Brain microvascular endothelial cell (primary cell): Measurements from ENCODE around the gene HMGCL.
"Not testable (repeated sequence)": the region's sequence is repeated elsewhere in the genome, so short reads cannot be mapped to it uniquely, and the experiment has no call there.

Experiments
- DNase-seq: peaks from one replicate; pipeline ENCODE4 v3.0.0-alpha.2; 2020
- H3K27ac ChIP-seq: fragments of 250-450 bp; sonication (Bioruptor Pico); 2 replicates; pipeline ENCODE4 v1.5.1; 2020; ENCODE audit warnings: mild to moderate bottlenecking, moderate library complexity
- H3K27me3 ChIP-seq: fragments of 250-450 bp; sonication (Bioruptor Pico); replicated peaks from 2 replicates; pipeline ENCODE4 v1.5.1; 2020; ENCODE audit warnings: mild to moderate bottlenecking
- H3K36me3 ChIP-seq: fragments of 250-450 bp; sonication (Bioruptor Pico); replicated peaks from 2 replicates; pipeline ENCODE4 v1.5.1; 2020; ENCODE audit warnings: mild to moderate bottlenecking
- H3K4me3 ChIP-seq: 2 replicates; pipeline ENCODE4 v1.5.1; 2011; ENCODE audit warnings: low read depth, mild to moderate bottlenecking, control low read depth, low read length, moderate library complexity
- CTCF ChIP-seq: IDR thresholded peaks from 2 replicates; pipeline ENCODE4 v1.5.1; 2011; ENCODE audit warnings: low read depth, mild to moderate bottlenecking, moderate library complexity, low read length, control low read depth, inconsistent platforms; ENCODE audit errors: missing control alignments
- in situ Hi-C: cut with HindIII; loops from 2 replicates; pipeline ENCODE4 v1.10.0; 2017; ENCODE audit warnings: low sequenced_read_pairs, low pct_ligation_motif_present

The HMGCL gene

GRCh38 chr1:23848673-23849616, 23.7 kb upstream of the HMGCL start:
- H3K27ac ChIP-seq, result no peak overlapping the region
- no peaks in the 10 kb centered on the region for H3K36me3 ChIP-seq
- H3K27me3 ChIP-seq, result no peaks in the 10 kb centered on the region
- no peak overlapping the region for H3K4me3 ChIP-seq
- in situ Hi-C loops, result no loop called here
- no peak for TF ChIP-seq CTCF
- DNase-seq, result no peak

- in situ Hi-C loops, H3K4me3 ChIP-seq, H3K27ac ChIP-seq, DNase-seq, H3K27me3 ChIP-seq, H3K36me3 ChIP-seq: not testable (repeated sequence)
These were observed 22.4 kb upstream of the HMGCL start for GRCh38 chr1:23847482-23848095.

- Histone ChIP-seq H3K27ac (no peak overlapping the region), H3K4me3 (no peak overlapping the region), H3K27me3 (no peaks in the 10 kb centered on the region), H3K36me3 (no peaks in the 10 kb centered on the region)
- in situ Hi-C loops, result no loop called here
- TF ChIP-seq CTCF, result no peak
- DNase-seq, result no peak
These were observed 19.9 kb upstream of the HMGCL start for GRCh38 chr1:23845163-23845562.

- Histone ChIP-seq H3K27me3 (no peaks in the 10 kb centered on the region), H3K27ac (no peak overlapping the region), H3K4me3 (no peak overlapping the region), H3K36me3 (no peaks in the 10 kb centered on the region)
- in situ Hi-C loops, result no loop called here
- no peak for TF ChIP-seq CTCF
- DNase-seq, result no peak
These were observed 18.4 kb upstream of the HMGCL start for GRCh38 chr1:23843644-23844043.

- peak overlapping the region; percentile 40 for H3K4me3 ChIP-seq
- no peaks in the 10 kb centered on the region for H3K36me3 ChIP-seq
- H3K27ac ChIP-seq, result no peak overlapping the region
- in situ Hi-C loops, result no loop called here
- peaks cover 2% of the 10 kb centered on the region for H3K27me3 ChIP-seq
- peak; percentile 11 for DNase-seq
- TF ChIP-seq CTCF, result no peak
These were observed 13.2 kb upstream of the HMGCL start for GRCh38 chr1:23838401-23838866.

- no peak for DNase-seq
- Histone ChIP-seq H3K36me3 (no peaks in the 10 kb centered on the region), H3K4me3 (no peak overlapping the region), H3K27ac (no peak overlapping the region), H3K27me3 (peaks cover 2% of the 10 kb centered on the region)
- in situ Hi-C loops, result no loop called here
- TF ChIP-seq CTCF, result no peak
These were observed 12.7 kb upstream of the HMGCL start for GRCh38 chr1:23837908-23838307.
